Measurements from ENCODE around the gene SH3BP4. TPM values are rescaled to one million over a fixed set of nuclear protein-coding genes. Genes with fewer than 3 reads are reported as not detected.

The SH3BP4 gene
- total RNA-seq, 1 donor from 2014 or later, result 36.7 TPM

DNA sequence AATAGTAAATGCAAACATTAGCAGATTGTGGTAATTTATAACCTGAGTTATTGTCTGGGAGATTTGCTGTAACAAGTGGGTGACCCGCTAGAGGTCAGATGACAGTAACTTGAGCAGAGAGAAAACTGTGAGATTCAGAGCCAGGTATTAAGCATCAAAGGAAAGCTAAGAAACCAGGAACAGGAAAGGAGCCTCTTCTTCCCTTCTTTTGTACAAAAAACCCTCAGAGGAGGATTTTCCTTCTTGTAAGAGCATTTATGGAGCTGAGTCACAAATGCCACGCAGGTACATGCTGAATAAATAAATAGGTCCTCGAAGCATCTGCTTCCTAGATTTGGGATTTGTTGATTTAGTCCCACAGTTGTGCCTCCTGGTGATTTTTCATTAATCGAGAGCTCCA is 146.5 kb downstream of the SH3BP4 start:
- Histone ChIP-seq H3K4me3 (no peak overlapping the region), H3K4me1 (no peaks in the 10 kb centered on the region), H3K27ac (no peak overlapping the region), H3K27me3 (no peaks in the 10 kb centered on the region), H3K9me3 (no peaks in the 10 kb centered on the region), H3K36me3 (no peaks in the 10 kb centered on the region)
- intact Hi-C loops (cut with DNase I), result no loop called here
- TF ChIP-seq, protein P1, sequence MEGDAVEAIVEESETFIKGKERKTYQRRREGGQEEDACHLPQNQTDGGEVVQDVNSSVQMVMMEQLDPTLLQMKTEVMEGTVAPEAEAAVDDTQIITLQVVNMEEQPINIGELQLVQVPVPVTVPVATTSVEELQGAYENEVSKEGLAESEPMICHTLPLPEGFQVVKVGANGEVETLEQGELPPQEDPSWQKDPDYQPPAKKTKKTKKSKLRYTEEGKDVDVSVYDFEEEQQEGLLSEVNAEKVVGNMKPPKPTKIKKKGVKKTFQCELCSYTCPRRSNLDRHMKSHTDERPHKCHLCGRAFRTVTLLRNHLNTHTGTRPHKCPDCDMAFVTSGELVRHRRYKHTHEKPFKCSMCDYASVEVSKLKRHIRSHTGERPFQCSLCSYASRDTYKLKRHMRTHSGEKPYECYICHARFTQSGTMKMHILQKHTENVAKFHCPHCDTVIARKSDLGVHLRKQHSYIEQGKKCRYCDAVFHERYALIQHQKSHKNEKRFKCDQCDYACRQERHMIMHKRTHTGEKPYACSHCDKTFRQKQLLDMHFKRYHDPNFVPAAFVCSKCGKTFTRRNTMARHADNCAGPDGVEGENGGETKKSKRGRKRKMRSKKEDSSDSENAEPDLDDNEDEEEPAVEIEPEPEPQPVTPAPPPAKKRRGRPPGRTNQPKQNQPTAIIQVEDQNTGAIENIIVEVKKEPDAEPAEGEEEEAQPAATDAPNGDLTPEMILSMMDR (IDR thresholded peaks at IDR 0.05), result no peak
- no peak for DNase-seq (ENCODE audit: low spot score in 2 of 2)

DNA sequence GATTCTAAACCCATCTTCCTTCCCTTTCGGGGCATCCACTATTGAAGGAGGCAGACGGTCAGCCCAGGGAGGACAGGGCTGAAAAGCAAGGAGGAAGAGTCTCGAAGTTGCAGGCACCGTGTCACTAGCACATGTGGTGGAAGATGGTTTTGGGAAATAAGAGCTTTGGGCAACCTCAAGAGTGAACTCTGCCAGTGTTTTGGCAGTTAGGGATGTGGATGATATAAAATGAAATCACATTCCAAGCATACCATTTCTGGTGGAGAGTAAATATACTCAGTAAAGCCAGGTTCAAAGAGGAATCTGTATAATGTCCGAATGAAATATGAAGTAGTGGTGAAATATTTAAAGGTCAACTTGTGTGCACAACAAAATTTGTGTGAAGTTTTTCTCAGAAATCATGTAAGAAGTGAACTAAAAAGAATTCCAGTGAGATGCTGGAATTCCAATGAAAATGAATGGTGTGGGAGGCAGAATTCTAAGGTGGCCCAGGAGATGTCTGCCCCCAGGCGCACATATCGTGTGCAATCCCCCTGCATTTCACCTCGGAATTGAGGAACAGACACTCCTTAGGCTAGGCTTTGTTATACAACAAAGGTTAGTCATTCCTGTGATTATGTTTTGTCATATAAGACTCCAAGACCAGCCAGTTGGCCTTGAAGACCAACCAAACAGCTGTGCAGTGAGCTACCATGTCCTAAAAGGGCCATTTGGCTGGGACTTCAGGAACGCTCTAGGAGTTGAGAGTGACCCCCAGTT is 147.1 kb downstream of the SH3BP4 start:
- H3K9me3 ChIP-seq, result no peaks in the 10 kb centered on the region
- TF ChIP-seq, protein P1 (IDR thresholded peaks at IDR 0.05), result no peak
- H3K36me3 ChIP-seq, result no peaks in the 10 kb centered on the region
- H3K27ac ChIP-seq, result no peak overlapping the region
- no peak overlapping the region for H3K4me3 ChIP-seq
- H3K27me3 ChIP-seq, result no peaks in the 10 kb centered on the region
- H3K4me1 ChIP-seq, result no peaks in the 10 kb centered on the region
- DNase-seq (ENCODE audit: low spot score in 2 of 2), result no peak
- intact Hi-C loops (cut with DNase I), result no loop called here

DNA sequence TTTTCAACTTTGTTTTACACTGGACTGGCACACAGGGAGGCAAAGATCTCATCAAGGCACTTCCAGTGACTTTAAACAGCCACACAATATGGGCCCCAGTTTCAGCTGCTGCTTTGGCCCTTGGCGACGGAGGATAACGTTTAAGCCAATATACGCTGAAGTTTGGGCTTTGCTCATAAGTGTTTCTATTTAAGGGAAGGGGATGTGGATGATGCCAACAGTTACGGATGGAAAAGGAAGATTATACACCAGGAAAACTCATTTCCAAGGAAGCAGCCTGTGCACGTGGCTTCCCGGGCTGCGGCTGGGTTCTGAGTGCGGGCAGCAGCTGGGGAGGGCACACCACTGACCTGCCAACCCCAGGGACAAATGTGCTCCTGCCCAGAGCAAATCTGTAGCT is 151.1 kb downstream of the SH3BP4 start:
- intact Hi-C loops (cut with DNase I), result no loop called here

More for the DNA sequence above, 151.1 kb downstream of the SH3BP4 start:
- no peaks in the 10 kb centered on the region for H3K36me3 ChIP-seq
- no peaks in the 10 kb centered on the region for H3K27me3 ChIP-seq
- H3K4me1 ChIP-seq, result no peaks in the 10 kb centered on the region
- TF ChIP-seq, protein P1 (IDR thresholded peaks at IDR 0.05), result no peak
- no peak for DNase-seq (ENCODE audit: low spot score in 2 of 2)
- H3K4me3 ChIP-seq, result no peak overlapping the region
- no peaks in the 10 kb centered on the region for H3K9me3 ChIP-seq
- H3K27ac ChIP-seq, result no peak overlapping the region
